ENCODE data around the gene PRM2.

Gene PRM2

DNA sequence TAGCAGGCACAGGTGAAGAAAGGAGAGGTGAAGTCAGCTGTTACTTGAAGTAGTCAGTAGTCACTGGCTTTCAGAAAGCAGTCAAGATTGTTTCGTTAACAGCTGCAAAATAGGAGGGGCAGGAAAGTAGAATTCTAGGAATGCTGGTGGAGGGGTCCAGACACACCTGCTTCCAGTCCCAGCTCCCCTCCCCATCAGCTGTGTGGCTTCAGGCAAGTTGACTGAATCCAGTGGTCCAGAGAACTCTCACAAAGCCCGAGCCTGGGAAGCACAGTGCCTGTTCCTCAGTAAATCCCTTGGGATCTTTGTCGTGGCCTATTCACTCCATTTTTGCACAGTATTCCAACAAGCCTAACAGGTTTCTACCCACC, 15.7 kb downstream of the PRM2 start:
- no peak for DNase-seq (ENCODE audit: low read depth)

DNA sequence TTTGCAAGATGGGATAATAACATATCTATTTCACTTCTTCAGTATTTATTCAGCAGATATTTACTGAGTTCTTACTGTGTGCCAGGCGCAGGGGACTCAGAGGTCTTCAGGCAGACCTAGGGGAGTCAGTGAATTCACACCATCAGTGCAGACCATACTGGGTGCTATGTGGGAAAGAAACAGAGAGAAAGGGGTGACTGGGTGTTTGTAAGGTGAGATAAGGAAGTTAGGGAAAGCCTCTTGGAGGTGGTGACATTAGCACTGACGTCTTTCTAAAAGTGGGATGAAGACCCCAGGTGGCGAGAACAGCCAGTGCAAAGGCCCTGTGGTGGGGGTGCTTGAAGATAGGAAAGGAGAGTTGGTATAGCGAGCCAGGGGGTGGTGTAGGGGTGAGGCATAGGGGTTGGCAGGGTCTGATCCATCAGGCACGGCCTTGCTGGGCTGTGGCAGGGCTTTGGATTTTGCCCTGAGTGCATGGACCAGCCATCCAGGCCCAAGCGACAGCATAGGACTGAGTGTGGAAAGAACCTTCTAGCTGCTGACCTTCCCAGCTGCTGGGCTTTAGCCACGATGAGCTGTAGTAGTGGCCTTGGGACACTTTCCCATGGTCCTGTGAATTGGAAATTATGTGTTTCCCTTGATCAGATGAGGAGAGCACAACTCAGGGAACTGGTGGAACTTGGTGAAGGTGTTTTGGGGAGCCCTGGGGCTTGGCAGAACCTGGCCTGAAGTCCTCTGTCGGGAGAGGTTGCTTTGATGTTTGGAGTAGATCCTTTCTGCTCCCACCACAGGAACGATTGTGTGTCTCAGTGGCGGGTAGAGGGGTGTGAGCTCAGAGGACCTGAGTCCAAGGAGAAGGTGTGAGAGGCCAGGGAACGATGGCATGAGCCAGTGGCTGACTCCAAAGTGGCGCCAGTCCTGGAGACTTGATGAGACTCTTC, 16.4 kb downstream of the PRM2 start:
- DNase-seq (ENCODE audit: low read depth): no peak

DNA sequence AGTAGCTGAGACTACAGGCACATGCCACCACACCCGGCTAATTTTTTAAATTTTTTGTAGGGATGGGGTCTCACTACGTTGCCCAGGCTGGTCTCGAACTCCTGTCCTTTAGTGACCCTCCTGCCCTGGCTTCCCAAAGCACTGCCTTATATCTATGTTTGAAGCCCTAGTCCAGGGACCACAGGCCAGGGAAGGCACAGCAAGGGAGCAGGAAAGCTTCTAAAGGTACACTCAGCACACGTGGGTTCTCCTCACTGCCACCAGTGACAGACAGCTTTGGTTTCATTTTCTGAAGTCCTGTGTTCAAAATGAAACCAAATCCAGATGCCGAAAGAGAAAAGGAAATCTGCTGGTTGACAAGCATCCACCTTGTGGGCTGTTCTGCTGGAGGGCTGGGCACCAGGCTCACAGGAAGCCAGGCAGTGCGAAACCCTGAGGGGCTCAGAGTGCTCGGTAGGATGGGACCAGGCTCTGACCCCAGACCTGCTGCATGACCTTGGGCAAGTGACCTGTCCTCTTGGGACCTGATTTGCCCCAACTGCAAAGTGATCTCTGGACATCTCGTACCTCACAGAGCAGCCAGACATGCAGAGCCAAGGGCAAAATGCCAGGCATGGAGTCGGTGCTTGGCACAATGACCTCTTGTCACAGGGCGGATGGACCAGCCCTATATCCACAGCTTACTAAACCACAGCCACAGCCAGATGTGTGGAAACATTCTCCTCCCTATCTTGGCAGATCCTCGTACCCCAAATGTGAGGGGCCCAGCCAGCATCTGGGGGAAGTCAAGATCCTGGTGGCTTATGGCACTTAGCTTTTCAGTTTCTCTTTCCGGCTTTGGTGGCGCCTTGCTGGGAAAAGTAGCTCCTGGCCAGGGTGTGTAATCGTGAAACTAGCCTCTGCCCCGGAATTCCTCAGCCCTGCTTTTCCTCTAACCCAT, 17.5 kb downstream of the PRM2 start:
- DNase-seq (ENCODE audit: low read depth): no peak

DNA sequence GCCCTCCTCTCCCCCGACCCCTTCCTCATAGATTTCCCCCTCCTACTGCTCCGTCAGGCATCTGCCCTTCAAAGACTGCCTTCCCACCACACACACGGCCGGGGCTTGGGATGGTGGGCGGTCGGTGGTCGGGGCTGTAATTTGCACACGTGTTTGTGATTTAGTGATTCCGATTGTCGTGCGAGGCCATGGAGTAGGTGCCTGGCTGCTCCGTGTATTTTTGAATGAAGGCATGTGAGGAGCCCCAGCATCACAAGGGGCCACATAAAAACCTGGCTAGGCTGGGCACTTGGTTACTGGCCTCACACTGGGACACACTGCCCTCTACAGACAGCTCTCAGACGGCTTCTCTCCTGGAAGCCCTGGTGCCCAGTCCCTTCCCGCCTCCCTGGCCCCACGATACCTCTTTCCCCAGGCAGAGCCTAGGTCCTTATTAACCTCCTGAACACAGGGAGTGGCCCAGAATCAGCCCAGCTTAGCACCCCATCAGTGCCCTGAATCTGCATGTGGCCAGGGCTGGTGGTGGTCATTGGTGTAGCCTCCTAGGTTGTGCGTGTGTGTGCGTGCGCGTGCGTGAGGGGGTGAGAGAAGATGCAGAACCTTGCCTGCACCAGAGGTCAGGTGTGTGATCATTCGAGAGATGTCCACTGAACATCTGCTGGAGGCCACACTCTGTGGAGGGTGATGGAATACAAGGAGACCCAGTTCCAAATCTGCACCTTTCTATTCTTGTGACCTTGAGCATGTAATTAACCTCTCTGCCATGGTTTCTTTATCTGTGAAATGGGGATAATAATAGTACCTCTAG, 18.9 kb downstream of the PRM2 start:
- DNase-seq (ENCODE audit: low read depth): peak; percentile 48

DNA sequence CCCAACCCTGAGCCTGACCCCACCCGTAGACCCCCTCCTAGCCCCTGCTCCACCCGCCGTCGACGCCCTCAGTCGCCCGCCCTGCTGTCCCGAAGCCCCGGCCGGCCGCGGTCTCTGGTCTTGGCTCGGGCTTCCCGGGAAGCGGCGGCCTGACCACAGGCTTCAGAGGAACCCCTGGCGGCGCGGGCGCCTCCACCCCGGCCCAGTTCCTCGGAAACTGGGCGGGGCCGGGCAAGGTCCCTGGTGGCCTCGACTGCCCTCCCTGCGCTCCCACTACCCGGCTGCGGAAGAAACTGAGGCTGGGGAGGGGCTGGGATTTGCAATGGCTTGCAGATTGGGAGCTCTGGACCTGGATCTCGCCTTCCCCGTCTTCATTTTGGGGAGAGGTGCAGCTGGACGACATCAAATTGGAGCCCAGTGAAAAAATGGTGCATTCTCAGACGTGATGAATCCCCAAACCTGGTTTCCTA, 19.6 kb downstream of the PRM2 start:
- peak; percentile 52 for DNase-seq (ENCODE audit: low read depth)

DNA sequence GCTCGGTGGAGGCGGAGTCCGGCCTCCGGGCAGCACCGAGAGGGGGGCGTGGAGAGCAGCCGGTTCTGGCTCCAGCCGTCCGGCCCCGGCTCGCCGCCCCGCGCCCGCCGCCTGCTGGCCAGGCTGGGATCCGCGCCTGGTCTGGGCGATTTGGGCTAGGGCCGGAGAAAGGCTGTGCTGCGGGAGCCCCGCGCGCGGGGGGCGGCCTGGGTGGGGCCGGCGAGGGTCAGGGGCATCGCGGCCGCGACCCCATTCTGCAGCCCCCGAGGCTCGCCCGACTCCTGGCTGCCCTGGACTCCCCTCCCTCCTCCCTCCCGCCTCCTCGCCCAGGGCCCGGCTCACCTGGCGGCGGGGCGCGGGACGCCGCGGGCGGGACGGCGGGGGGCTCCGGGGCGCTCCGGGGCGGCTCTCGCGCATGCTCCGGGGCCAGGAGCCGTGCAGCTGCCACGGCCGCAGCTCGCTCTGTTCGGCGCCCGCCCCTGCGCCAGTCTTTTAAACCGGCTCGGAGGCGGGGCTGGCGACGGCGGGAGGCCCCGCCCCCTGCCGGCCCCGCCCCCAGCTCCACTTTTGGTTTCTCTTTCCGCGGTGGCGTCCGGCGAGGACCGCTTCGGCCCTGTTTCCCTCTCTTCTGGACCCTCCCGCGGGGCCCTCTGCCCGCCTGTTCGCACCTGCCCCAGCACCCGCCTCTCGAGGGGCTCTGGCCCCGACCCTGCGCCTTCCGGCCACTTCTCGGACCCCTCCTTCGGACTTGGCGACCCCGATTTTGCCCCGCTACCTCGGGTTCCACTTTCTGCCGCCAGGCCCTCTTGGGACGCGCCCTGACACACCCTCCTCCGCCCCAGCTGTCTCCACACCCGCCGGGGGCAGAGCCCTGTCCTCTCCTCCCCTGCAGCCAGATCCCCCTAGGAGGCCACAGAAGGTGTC, 20.3 kb downstream of the PRM2 start, which contains the start of gene SOCS1:
Gene SOCS1, minus strand, starts transcription at position 468 of the 924 bp plus-strand sequence. CDS start 726 bp downstream, outside the sequence.
- peak; percentile 86 for DNase-seq (ENCODE audit: low read depth)

DNA sequence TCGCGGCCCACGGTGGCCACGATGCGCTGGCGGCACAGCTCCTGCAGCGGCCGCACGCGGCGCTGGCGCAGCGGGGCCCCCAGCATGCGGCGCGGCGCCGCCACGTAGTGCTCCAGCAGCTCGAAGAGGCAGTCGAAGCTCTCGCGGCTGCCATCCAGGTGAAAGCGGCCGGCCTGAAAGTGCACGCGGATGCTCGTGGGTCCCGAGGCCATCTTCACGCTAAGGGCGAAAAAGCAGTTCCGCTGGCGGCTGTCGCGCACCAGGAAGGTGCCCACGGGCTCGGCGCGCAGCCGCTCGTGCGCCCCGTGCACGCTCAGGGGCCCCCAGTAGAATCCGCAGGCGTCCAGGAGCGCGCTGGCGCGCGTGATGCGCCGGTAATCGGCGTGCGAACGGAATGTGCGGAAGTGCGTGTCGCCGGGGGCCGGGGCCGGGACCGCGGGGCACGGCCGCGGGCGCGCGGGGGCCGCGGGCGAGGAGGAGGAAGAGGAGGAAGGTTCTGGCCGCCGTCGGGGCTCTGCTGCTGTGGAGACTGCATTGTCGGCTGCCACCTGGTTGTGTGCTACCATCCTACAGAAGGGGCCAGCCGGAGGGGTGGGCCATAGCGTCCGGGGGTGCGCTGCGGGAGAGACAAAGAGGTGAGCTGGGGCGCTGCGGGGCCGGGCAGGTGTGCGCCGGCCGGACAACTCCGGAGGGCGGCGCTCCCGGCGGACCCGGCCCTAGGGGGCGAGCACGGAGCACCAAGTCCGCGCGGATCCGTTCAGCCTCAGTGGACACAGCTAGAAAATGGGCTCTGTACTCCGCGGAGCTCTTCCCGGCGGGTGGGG, 21.2 kb downstream of the PRM2 start:
- peak; percentile 40 for DNase-seq (ENCODE audit: low read depth)

DNA sequence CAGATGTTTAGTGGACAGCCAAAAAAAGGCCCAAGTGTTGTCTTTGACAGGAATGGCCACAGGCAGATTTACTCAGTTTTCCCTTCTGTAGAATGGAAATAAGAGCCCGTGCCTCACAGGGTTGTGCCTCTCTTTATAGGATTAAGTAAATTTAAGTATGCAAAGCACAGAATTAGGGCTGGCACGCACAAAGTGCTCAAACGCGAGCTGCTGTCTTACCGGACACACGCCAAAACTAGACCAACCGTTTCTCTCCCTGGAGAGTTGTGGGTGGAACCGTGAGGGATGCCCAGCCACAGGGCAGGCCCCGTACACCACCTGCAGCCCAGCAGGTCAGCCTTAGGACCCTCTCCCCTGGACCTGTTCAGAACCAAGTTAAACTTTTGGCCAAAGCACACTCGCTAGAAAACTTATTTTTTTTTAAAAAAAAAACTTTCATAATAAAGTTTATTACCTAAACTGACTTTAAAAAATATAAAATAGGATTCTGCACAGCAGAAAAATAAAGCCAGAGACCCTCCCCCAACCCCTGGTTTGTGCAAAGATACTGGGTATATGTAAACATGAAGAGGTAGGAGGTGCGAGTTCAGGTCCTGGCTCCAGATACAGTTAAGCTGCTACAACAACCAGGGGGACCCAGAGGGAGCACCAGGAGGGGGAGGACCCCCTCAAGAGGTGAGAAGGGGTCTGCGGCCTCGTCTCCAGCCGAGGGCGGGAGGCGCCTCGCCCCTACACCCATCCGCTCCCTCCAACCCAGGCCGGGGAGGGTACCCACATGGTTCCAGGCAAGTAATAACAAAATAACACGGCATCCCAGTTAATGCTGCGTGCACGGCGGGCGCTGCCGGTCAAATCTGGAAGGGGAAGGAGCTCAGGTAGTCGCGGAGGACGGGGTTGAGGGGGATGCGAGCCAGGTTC, 22.0 kb downstream of the PRM2 start:
- DNase-seq (ENCODE audit: low read depth): no peak

DNA sequence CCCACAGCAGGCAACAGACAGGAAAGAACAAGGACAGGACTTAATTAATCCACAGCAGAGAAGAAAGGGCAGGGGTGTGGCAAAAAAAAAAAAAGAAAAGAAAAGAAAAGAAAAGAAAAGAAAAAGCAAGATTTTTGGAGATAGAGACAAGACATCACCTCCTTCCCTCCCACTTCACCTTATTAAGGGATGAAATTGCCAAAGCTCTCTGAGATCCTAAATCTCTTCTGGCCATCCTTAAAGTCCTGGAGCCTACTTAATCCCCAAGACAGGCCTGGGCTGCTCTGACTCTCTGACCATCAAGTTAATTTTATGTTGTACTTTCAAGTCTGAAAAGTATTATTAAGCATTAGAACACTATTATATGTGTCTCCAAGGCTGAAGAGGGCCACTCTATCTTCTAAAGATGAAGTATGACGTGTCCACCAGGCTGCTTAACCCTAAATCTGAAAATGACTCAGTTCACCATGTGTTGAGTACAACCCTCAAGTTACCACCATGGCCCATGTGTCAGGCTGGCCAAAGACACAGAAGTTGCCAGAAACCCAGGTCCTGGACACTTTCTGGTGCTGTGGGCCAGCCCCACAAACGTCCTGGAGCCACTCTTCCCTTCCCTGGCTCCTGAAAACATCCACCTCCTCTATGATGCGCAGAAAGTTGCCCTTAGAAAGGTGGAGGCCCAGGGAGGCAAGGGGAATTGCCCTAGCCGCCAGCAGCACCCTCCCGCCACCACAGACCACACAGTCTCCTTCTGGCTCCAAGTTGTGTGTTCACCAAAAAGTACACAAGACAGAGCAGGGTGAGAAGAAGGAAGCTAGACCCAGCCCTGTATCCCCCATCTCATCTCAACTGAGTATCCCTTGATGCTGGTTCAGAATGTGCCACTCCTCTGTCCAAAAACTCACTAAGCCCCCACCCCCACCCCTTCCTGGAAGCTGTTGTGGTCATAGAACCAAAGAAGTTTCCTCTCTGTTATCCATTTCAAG, 23.0 kb downstream of the PRM2 start:
- DNase-seq (ENCODE audit: low read depth): no peak

DNA sequence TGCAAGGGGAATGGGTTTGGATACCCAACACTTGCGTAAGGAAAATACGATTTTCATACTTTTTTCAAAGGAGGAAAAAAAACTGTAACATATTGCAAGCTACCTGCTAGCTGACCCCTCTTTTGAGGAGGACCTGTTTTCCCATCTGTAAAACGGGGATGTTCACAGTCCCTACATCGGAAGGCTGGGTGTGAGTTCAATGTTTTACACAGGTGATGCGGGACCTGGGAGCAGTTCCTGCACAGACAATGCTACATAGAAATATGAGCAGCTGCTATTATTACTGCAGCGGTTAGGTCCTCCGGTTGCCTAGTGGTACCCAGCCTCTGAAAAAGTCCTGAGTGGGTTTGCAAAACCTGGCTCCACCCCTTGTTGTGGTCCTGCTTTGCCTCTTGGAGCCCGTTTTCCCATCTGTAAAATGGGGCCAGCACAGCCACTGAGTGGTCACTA, 23.8 kb downstream of the PRM2 start:
- DNase-seq (ENCODE audit: low read depth): no peak

DNA sequence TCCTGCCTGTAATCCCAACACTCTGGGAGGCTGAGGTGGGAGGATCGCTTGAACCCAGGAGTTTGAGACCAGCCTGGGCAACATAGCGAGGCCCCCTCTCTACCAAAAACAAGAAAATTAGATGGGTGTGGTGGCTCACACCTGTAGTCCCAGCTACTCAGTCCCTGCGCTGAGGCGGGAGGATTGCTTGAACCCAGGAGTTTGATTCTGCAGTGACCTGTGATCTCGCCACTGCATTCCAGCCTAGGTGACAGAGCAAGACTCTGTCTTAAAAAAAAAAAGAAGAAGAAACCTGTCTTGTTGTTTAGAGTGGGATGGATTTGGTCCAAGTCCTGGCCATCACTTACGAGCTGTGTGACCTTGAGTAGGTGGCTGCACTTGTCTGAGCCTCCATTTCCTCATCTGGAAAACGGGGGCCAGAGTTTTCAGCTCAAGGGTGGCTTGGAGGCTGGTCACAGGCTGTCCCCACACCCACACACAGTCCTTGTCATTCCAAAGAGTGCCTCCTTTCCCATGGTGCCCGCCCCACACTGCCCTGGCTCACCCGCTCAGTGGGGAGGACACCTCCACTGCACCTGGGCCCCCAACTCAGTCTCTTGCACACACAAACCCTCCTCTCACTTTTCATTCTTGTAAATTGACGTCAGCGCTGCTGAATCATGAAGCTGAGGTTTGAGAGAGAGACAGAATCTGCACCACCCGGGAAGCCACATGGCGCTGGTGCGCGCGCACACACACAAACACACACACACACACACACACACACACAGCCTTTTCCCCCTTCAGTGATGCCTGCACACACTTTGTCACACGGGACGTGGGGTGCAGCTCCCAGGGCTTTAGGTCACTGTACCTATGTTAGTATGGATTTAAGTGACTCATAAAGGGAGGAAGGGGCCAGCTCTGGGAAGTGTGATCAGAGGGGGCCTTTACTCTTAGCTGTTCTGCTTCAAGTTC, 24.5 kb downstream of the PRM2 start:
- DNase-seq (ENCODE audit: low read depth): peak; percentile 71

DNA sequence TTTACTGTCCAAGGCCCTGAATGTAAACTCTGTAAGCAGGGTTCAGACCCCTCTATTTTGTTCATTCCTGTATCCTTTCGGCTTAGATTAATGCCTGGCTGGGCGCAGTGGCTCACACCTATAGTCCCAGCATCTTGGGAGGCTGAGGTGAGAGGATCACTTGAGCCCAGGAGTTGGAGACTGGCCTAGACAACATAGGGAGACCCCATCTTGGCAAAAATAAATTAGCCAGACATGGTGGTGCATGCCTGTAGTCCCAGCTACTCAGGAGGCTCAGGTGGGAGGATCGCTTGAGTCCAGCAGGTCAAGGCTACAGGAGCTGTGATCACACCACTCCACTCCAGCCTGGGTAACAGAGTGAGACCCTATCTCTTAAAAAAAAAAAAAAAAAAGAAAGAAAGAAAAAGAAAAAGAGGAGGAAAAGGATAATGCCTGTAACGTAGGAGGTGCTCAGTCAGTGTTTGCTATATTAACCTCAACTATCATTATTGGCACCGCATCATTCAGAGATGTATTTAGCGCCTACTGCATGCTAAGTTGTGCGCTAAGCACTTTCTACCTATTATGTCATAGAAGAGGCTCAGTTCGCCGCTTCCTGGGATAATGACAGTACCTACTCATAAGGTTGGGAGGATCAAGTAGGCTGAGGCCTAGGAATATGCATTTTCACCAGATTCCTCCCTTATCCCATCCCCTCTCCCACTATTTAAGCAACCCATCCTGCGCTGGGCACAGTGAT, 25.3 kb downstream of the PRM2 start:
- DNase-seq (ENCODE audit: low read depth): no peak

DNA sequence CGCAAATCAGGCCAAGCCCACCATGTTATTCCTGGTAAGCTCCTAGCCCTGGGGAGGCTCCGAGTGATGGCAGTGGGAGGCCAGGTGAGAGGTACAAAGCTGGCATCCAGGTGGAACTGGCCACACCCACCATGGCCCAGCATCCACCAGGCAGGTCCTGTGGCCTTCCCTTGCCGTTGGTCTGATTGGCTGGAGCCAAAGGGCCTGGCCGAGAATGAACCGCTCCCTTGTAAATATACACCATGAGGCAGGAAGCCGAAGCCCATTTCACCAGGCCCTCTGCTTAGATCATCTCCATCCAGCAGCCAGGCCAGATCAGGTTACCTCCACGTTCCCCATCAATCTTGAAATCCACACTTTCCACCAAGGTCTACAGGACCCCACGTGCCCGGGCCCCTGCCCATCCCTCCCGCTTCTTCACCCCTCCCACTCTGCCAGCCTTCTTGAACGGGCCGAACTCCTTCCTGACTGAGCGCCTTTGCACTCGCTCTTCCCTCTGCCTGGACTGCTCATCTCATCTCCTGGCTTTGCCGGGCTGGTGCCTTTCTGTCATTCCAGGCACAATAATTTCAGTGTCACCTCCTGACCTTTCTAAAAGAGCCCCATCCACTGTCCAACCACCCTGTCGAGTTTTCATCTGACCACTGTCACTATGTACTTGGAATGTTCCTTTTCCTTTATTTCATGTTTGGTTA, 26.0 kb downstream of the PRM2 start:
- no peak for DNase-seq (ENCODE audit: low read depth)

DNA sequence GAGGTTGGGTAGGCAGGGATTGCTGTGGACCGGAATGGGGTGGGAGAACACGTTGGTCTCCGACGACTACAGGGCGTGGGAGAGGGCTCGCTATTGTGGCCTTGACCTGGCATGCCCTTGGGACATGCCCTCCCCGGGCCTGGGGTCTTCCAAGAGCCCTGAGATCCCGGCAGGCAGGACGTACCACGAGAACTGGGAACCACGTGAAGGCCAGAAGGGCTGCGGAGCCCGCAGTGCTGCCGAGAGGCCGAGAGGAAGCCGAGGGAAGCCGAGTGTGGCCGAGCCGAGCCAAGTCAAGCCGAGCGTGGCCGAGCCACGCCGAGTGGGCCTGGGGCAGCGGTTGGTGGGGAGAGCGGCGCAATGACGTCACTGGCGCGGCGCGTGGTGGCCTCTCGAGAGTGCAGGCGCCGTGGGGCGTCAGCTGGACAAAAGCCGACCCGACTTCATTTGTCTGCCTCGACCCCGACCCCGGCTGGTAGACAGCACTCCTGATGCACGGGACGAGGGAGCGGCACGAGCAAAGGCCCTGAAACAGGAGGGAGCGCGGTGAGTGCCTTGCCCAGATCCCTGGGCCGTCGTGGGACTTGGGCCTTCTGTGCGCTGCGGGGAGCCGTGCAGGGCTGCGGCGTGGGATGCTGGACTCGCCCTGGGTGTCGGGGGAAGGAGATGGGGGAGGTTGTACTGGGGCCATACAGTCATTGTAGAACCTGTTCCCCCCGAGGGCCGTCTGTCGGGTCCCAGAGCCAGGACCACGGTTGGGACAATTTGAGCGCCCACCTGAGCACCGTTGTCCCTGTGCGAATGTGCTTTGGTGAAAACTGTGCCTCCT, 26.8 kb downstream of the PRM2 start:
- no peak for DNase-seq (ENCODE audit: low read depth)

Measured in stimulated activated CD8-positive, alpha-beta memory T cell treated with anti-CD3 and anti-CD28 coated beads, Interleukin-4, amount 100 ng/mL, for 24 hours (primary cell).